ENCODE data around the gene DYNLRB2. TPM values are rescaled to one million over a fixed set of nuclear protein-coding genes. Genes with fewer than 3 reads are reported as not detected.
A peak's percentile ranks its signal among the peaks of the same experiment; 100 is the strongest.

Gene DYNLRB2
- total and polyA plus RNA-seq, 9 of the 15 experiments (the other 6 are each of a cell fraction or from before 2014, with no cell fraction given) = not detected

DNA sequence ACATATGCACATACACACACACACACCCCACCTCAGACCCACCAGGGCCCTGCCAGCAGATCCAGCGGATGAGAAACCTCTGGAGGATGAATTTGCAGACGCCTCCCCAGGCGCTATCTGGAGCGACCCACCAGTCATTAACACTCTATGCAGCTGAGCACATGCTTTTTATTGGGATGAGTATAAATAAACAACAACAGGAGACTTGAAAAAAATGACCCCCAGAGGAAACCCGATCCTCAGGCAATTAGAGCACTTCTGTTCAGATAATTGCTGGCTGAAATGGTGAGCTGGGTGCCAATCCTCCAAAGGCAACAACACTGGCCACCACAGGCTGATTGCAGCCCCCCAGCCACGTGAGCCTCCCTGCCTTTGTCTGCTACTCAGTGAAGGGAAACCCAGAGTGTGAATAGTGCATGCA is 32.9 kb downstream of the DYNLRB2 start:
- Histone ChIP-seq H3K4me1 (replicated peaks in 1 of 2; ENCODE audit: control insufficient read depth in 2 of 2, insufficient read depth in 2 of 2, low read length in 2 of 2) (no peaks in the 10 kb centered on the region; a peak in 1 of 5 replicates), H2AFZ (ENCODE audit: low read depth, low read length) (no peak overlapping the region), H3K4me2 (ENCODE audit: insufficient read depth, low read length) (no peak overlapping the region), H3K27me3 (ENCODE audit: control insufficient read depth in 2 of 2, insufficient read depth in 2 of 2, low read length in 2 of 2) (no peaks in the 10 kb centered on the region), H3K4me3 (no peak overlapping the region), H4K20me1 (replicated peaks; ENCODE audit: control insufficient read depth, insufficient read depth, low read length) (no peaks in the 10 kb centered on the region), H3K36me3 (ENCODE audit: control insufficient read depth, insufficient read depth, low read length) (no peaks in the 10 kb centered on the region), H3K9me1 (ENCODE audit: control insufficient read depth, insufficient read depth, low read length) (no peaks in the 10 kb centered on the region), H3K9ac (ENCODE audit: insufficient read depth in 1 of 2, low read depth in 2 of 2, low read length in 2 of 2) (no peak overlapping the region), H3K79me2 (ENCODE audit: control insufficient read depth, insufficient read depth, low read length) (no peaks in the 10 kb centered on the region), H3K27ac (ENCODE audit: extremely low read depth, low read depth, low read length) (no peak overlapping the region), H3K9me3 (replicated peaks; ENCODE audit: control insufficient read depth, insufficient read depth, low read depth, low read length) (no peaks in the 10 kb centered on the region)
- DNase-seq (ENCODE audit: extremely low read depth in 1 of 4, low spot score in 3 of 4) (no peak), ATAC-seq (no peak), FAIRE-seq (no peak)
- intact Hi-C loops (cut with micrococcal nuclease) (no loop called here), in situ Hi-C loops (cut with MboI) (no loop called here)
- CTCF ChIA-PET (ENCODE audit: low intra/inter-chr PET ratio) = no interaction called here
- BruUV-seq (replicated peaks) = no TSS peak
- POLR2A ChIA-PET = no interaction called here
- no peak for TF ChIP-seq DPF2 (IDR thresholded peaks at IDR 0.05)
- TF ChIP-seq FOXM1 (IDR thresholded peaks at IDR 0.05; ENCODE audit: low read depth) = no peak
- no peak for TF ChIP-seq FOXM1 (CRISPR knock-in tag; IDR thresholded peaks at IDR 0.05; ENCODE audit: low read depth)
- WGBS (ENCODE audit: insufficient coverage, low coverage, missing lambda C conversion rate) = 0% methylated on average over 6 of the region's 6 CpGs

DNA sequence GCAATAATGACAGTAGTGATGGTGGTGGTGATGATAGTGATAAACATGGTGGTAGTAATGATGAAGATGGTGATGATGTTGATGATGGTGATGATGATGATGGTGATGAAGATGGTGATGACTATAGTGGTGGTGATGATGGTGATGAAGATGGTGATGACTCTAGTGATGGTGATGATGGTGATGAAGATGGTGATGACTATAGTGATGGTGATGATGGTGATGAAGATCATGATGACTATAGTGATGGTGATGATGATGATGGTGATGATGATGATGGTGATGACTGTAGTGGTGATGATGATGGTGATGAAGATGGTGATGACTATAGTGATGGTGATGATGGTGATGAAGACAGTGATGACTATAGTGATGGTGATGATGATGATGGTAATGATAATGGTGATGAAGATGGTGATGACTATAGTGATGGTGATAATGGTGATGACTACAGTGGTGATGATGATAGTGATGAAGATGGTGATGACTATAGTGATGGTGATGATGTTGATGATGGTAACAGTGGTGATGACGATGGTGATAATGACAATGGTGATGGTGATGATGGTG is 35.6 kb downstream of the DYNLRB2 start:
- no peaks in the 10 kb centered on the region for H3K4me1 ChIP-seq (replicated peaks in 1 of 2; ENCODE audit: control insufficient read depth in 2 of 2, insufficient read depth in 2 of 2, low read length in 2 of 2)
- no peaks in the 10 kb centered on the region for H3K9me1 ChIP-seq (ENCODE audit: control insufficient read depth, insufficient read depth, low read length)
- intact Hi-C loops (cut with micrococcal nuclease) = no loop called here
- no peaks in the 10 kb centered on the region for H4K20me1 ChIP-seq (replicated peaks; ENCODE audit: control insufficient read depth, insufficient read depth, low read length)
- CTCF ChIA-PET (ENCODE audit: low intra/inter-chr PET ratio) = no interaction called here
- no peak overlapping the region for H3K4me3 ChIP-seq
- H3K4me2 ChIP-seq (ENCODE audit: insufficient read depth, low read length) = no peak overlapping the region
- no TSS peak for BruUV-seq (replicated peaks)
- H2AFZ ChIP-seq (ENCODE audit: low read depth, low read length) = no peak overlapping the region
- in situ Hi-C loops (cut with MboI) = no loop called here
- no peaks in the 10 kb centered on the region for H3K36me3 ChIP-seq (ENCODE audit: control insufficient read depth, insufficient read depth, low read length)
- ATAC-seq (no peak), DNase-seq (ENCODE audit: extremely low read depth in 1 of 4, low spot score in 3 of 4) (no peak), FAIRE-seq (peak; percentile 15)
- H3K27ac ChIP-seq (ENCODE audit: extremely low read depth, low read depth, low read length) = no peak overlapping the region
- H3K9me3 ChIP-seq (replicated peaks; ENCODE audit: control insufficient read depth, insufficient read depth, low read depth, low read length) = no peaks in the 10 kb centered on the region
- POLR2A ChIA-PET = no interaction called here
- 0% methylated on average over 1 of the region's 1 CpG for WGBS (ENCODE audit: insufficient coverage, low coverage, missing lambda C conversion rate)
- H3K27me3 ChIP-seq (ENCODE audit: control insufficient read depth in 2 of 2, insufficient read depth in 2 of 2, low read length in 2 of 2) = 0 out of 5 replicates have a peak, but pooled peaks cover 0 to 4% of the 10 kb centered on the region in 2 experiments
- no peaks in the 10 kb centered on the region for H3K79me2 ChIP-seq (ENCODE audit: control insufficient read depth, insufficient read depth, low read length)
- H3K9ac ChIP-seq (ENCODE audit: insufficient read depth in 1 of 2, low read depth in 2 of 2, low read length in 2 of 2) = no peak overlapping the region
- TF ChIP-seq, protein P1, sequence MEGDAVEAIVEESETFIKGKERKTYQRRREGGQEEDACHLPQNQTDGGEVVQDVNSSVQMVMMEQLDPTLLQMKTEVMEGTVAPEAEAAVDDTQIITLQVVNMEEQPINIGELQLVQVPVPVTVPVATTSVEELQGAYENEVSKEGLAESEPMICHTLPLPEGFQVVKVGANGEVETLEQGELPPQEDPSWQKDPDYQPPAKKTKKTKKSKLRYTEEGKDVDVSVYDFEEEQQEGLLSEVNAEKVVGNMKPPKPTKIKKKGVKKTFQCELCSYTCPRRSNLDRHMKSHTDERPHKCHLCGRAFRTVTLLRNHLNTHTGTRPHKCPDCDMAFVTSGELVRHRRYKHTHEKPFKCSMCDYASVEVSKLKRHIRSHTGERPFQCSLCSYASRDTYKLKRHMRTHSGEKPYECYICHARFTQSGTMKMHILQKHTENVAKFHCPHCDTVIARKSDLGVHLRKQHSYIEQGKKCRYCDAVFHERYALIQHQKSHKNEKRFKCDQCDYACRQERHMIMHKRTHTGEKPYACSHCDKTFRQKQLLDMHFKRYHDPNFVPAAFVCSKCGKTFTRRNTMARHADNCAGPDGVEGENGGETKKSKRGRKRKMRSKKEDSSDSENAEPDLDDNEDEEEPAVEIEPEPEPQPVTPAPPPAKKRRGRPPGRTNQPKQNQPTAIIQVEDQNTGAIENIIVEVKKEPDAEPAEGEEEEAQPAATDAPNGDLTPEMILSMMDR (IDR thresholded peaks at IDR 0.05 in 2 of 3, conservative IDR thresholded peaks at IDR 0.05 in 1 of 3; ENCODE audit: insufficient read depth in 2 of 3, low read depth in 1 of 3, low read length in 3 of 3) = no peak
- TF ChIP-seq, protein P2, sequence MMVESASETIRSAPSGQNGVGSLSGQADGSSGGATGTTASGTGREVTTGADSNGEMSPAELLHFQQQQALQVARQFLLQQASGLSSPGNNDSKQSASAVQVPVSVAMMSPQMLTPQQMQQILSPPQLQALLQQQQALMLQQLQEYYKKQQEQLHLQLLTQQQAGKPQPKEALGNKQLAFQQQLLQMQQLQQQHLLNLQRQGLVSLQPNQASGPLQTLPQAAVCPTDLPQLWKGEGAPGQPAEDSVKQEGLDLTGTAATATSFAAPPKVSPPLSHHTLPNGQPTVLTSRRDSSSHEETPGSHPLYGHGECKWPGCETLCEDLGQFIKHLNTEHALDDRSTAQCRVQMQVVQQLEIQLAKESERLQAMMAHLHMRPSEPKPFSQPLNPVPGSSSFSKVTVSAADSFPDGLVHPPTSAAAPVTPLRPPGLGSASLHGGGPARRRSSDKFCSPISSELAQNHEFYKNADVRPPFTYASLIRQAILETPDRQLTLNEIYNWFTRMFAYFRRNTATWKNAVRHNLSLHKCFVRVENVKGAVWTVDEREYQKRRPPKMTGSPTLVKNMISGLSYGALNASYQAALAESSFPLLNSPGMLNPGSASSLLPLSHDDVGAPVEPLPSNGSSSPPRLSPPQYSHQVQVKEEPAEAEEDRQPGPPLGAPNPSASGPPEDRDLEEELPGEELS (CRISPR knock-in tag; IDR thresholded peaks at IDR 0.05; ENCODE audit: borderline replicate concordance) = no peak
- TF ChIP-seq BRCA1 (IDR thresholded peaks at IDR 0.05) (no peak), BRCA1 (CRISPR knock-in tag; IDR thresholded peaks at IDR 0.05) (no peak), EHMT2 (IDR thresholded peaks at IDR 0.05) (peak; percentile 63; the same call in 1 of the 2 replicates), KDM1A (IDR thresholded peaks at IDR 0.05) (0 out of 4 replicates have a peak, but pooled peaks of 1 of the 2 experiments have one; percentile 18), RB1 (IDR thresholded peaks at IDR 0.05; ENCODE audit: low read depth) (no peak), ATF1 (CRISPR knock-in tag; IDR thresholded peaks at IDR 0.05) (no peak), ATF1 (tag; IDR thresholded peaks at IDR 0.05) (peak; percentile 40; the same call in 1 of the 2 replicates), MCM7 (IDR thresholded peaks at IDR 0.05) (no peak)
- TF ChIP-seq, protein P3, sequence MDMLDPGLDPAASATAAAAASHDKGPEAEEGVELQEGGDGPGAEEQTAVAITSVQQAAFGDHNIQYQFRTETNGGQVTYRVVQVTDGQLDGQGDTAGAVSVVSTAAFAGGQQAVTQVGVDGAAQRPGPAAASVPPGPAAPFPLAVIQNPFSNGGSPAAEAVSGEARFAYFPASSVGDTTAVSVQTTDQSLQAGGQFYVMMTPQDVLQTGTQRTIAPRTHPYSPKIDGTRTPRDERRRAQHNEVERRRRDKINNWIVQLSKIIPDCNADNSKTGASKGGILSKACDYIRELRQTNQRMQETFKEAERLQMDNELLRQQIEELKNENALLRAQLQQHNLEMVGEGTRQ (CRISPR knock-in tag; IDR thresholded peaks at IDR 0.05) = no peak
